SIG-M5 (cell line): ENCODE data around the gene RABGAP1.

Experiments used
- DNase-seq: peaks from one replicate; lab custom pipeline; 2025; lab: John Stamatoyannopoulos, UW

Gene RABGAP1

GRCh38 chr9:123112015-123112975 is 171.5 kb downstream of the RABGAP1 start:
- DNase-seq: no peak

- no peak for DNase-seq
Measured at GRCh38 chr9:123113185-123113584, 172.4 kb downstream of the RABGAP1 start.

- no peak for DNase-seq
Measured at GRCh38 chr9:123115146-123115913, 174.5 kb downstream of the RABGAP1 start.

GRCh38 chr9:123116036-123116435 is 175.2 kb downstream of the RABGAP1 start:
- no peak for DNase-seq

GRCh38 chr9:123119566-123119965 is 178.7 kb downstream of the RABGAP1 start:
- no peak for DNase-seq

- no peak for DNase-seq
Measured at GRCh38 chr9:123120131-123120530, 179.3 kb downstream of the RABGAP1 start.

- no peak for DNase-seq
Measured at GRCh38 chr9:123120953-123121352, 180.1 kb downstream of the RABGAP1 start.

GRCh38 chr9:123121457-123121856 is 180.6 kb downstream of the RABGAP1 start:
- DNase-seq: no peak

- DNase-seq: no peak
Measured at GRCh38 chr9:123127512-123128075, 186.8 kb downstream of the RABGAP1 start.

GRCh38 chr9:123128591-123128990 is 187.8 kb downstream of the RABGAP1 start:
- no peak for DNase-seq

GRCh38 chr9:123129423-123129822 is 188.6 kb downstream of the RABGAP1 start:
- no peak for DNase-seq

GRCh38 chr9:123131258-123131657 is 190.4 kb downstream of the RABGAP1 start:
- DNase-seq: no peak

- DNase-seq: no peak
Measured at GRCh38 chr9:123131993-123132392, 191.2 kb downstream of the RABGAP1 start.

- no peak for DNase-seq
Measured at GRCh38 chr9:123132696-123133095, 191.9 kb downstream of the RABGAP1 start.

GRCh38 chr9:123135430-123135829 is 194.6 kb downstream of the RABGAP1 start:
- DNase-seq: no peak

GRCh38 chr9:123138163-123138562 is 197.3 kb downstream of the RABGAP1 start:
- DNase-seq: no peak

- no peak for DNase-seq
Measured at GRCh38 chr9:123149067-123149466, 208.2 kb downstream of the RABGAP1 start.

- no peak for DNase-seq
Measured at GRCh38 chr9:123150708-123151503, 210.1 kb downstream of the RABGAP1 start.
